ENCODE data around the gene CRK.

Gene CRK
- 32.1 to 64.1 reads per million in 2 donors for total RNA-seq

DNA sequence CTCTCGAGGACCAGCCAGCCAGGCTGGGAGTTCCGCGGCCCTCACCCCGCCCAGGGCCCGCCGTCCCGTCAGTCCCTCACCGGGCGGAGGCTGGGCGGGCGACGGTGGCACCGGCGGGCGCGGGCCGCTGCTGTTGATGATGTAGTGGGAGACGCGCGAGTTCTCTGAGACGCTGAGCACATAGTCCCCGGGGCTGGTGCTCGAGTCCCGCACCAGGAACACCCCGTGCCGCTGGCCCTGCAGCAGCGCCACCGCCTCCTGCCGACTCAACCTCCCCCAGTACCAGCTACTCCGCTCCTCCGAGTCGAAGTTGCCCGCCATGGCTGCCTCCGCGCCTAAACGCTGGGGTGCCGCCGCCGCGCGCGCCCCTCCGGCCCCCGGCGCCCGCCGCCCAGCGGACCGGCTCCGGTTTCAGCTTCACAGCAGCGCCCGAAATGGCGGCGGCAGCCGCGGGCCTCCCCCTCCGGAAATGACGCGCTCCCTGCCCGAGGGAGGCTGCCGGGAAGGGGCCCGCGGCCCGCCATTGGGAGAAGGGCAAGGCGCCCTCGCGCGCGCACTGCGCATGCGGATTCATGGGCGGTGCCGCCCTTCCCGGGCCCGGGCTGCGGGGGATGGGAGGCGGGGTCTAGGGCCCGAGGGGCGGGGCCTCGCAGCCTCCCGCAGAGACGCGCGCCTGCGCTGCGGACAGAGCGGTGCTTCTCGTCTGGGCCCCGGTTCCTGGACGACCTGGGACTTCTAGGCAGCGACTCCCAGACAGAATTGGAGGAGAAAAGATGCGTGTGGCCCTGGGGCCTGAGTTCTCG lies at the start of gene CRK:
Gene CRK (minus strand): TSS at position 436 of the 803 bp plus-strand sequence. CDS start 115 bp downstream, at position 321.
- DNase-seq, result peak; percentile 98

DNA sequence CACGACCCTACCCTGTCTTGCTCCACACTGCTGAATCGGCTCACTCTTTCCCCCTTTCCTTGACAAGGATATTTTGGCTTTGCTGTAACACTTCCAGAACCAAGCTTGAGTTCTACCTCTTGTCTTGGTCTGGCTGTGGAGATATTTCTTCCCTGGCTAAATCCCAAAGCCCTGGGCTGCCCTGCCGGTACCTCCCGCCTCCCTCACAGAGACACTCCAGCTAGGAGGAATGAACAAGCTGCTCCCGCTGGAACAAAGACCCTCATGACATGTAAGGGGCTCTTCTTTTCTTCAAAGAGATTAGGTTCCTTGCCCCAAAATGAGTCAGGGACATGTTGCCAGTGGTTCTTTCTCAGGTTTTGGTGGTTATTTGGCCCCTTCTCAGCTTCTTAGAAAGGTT lies 49.6 kb upstream of the CRK start:
- no peak for DNase-seq

- no peak for DNase-seq
Measured at GRCh38 chr17:1504866-1505265, 48.8 kb upstream of the CRK start.

GRCh38 chr17:1503699-1504098 lies 47.7 kb upstream of the CRK start:
- no peak for DNase-seq

DNA sequence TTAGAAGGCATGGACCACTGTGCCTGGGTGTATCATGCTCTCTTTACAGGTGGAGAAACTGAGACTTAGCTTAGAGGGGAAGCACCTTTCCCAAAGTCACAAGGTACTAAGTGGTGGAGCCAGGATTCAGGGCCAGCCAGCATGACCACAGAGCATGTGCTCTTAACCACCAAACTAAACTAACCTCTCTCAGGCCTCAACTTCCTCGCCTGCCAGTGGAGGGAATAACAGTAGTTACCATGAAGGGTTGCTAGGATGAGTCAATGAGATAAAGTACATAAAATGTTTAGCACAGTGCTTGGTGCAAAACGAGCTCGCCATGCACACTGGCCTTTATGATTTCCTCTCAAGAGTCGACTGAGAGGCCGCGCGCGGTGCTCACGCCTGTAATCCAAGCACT lies 42.8 kb upstream of the CRK start:
- DNase-seq, result no peak

GRCh38 chr17:1498233-1498632 lies 42.2 kb upstream of the CRK start:
- no peak for DNase-seq

DNA sequence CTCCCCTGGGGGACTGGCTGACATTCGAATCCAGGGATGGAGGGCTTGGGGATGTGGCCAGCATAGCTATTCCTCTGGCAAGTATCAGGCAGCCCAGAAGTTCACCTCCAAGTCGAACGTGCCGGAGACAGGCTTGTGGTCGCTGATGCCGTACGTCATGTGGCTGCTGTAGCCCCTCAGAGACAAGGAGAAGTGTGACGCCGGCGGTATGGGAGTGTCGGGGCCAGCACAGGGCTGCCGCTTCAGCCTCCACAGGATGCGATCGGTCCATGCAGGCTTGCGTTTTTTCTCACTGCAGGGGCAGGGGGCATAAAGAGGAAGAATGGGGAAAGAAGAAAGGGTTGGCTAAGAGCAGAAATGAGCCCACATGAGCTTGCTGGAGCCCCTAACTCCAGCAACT lies 41.8 kb upstream of the CRK start:
- no peak for DNase-seq

DNA sequence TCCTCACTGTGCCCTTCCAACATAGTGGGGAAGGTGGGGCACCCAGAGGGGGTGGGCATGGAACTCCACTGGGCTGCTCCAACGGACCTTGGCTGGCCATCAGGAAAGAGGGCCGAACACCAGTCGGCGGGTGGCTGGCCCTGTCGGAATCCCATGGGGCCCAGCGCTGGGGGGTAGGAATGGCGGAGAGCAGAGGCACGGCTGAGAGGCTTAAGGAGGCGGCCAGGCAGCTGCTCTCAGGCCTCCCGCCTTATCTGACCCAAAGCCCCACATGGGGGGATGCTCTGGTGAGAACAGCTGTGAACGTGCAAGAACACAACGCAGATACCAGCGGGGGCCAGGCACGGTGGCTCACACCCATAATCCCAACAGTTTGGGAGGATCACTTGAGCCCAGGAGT lies 40.8 kb upstream of the CRK start:
- no peak for DNase-seq

- no peak for DNase-seq
Measured at GRCh38 chr17:1495265-1495989, 39.4 kb upstream of the CRK start.

DNA sequence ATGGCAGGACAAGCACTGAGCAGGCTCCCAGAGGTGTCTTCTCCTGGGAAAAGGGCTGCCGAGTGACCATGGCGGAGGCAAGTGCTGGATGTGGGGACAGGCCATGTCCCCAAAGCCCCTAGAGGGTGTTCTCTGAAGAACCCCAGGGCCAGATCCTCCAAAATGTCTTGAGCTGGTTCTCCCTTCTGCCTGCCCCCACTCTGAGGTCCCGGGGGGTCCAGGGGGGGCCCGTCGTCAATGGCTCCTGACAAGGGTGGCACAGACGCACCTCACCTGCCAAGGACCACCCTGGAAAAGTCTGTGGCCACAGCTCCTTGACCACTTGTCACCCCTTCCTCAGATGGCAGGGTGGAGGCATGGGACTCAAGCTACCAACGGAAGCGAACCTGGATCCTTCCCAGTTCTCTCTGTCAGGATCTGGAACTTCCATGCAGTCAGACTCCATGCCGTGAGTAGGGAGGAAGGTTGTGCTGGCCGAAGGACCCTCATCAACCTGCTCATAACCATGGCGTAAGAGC lies 38.8 kb upstream of the CRK start:
- DNase-seq, result no peak

- no peak for DNase-seq
Measured at GRCh38 chr17:1494203-1494602, 38.2 kb upstream of the CRK start.

DNA sequence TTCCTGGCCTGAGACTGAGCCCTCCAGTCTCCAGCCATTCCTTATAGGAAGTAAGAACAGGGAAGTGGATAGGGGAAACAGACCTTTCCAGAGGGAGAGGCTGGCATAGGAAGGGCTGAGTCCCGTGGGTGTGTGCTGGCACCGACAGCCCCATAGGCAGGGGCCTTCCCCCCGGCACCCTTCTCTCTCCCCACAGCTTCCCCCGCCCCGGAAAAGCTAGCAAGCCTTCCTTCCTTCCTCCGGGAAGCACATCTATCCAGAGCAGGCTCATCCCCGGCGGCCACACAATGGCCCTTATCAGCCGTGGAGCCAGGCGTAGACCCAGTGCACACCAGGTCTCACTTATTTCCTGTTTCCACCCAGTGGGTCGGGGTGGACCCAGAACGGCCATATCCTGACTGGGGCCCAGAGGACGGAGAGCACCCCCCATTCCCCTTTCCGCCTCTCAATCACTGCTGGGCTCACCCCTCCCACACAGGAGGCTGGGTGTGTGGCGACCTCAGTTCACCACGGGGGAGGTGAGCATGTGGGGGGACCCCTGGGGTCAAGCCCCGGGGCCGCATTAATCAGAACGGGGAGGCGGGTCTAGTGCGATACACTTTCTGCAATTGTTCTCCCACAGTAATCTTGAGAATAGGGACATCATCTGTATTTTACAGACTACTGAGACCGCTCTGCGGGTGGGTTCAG lies 37.4 kb upstream of the CRK start:
- DNase-seq, result no peak

- DNase-seq, result no peak
Measured at GRCh38 chr17:1492249-1493206, 36.5 kb upstream of the CRK start, which contains the start of gene MYO1C. TSS of gene MYO1C (minus strand) at chr17:1492686. CDS start at chr17:1492487, 199 bp downstream.

DNA sequence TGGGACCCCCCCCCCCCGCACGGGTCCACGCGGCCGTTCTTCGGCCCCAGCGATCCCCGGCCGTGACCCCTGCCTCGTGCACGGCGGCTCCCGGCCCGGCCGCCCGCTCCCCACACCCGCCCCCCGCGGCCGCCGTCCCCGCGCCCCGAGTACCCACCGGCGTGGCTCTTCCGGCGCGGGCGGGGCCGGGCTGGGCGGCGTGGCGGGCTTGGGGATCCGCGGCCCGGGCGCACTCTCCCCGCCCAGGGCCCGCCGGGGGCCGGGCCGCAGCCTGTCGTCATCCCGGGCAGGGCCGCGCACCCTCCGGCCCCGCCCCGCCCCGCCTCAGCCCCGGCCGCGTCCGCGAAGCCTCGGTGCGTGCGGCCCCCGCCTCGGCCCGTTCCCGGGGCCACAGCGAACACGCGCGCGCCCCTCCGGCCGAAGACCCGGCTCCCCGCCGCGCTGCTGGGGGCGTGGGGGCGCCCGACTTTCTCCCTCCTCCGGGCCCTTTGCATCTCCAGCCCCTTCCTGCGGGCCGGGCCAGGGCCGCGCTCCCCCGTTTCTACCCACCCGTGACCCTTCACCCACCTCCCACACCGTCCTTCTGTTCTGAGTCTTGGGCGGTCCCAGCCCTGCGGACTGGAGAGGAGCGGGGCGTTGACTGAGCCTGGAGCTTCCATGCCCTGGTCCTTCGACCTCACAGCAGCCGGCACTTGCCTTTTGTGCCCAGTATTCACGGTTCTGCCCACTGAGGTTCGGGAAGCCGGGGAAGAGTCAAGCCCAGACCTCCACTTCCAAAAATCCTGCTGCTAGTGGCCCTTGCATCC lies 35.6 kb upstream of the CRK start:
- DNase-seq, result peak; percentile 38

GRCh38 chr17:1490643-1491442 lies 34.8 kb upstream of the CRK start:
- DNase-seq, result peak; percentile 59

GRCh38 chr17:1488826-1489270 lies 32.8 kb upstream of the CRK start:
- no peak for DNase-seq

GRCh38 chr17:1487939-1488825 lies 32.1 kb upstream of the CRK start:
- peak; percentile 80 for DNase-seq

GRCh38 chr17:1486802-1487695 lies 31.0 kb upstream of the CRK start:
- peak; percentile 73 for DNase-seq

Data from T-helper 9 cell (primary cell).